GM13977 (cell line): Measurements from ENCODE around the gene DNAH1.

ENCODE experiments used
- DNase-seq: peaks from one replicate; pipeline ENCODE4 v3.0.0; 2012; ENCODE audit warnings: low spot score
- CTCF ChIP-seq: IDR thresholded peaks from 2 replicates; pipeline ENCODE4 v1.5.1; 2012; ENCODE audit warnings: mild to moderate bottlenecking, control low read depth; ENCODE audit not compliant: insufficient read depth; ENCODE audit errors: extremely low read depth, missing control alignments
- in situ Hi-C: fragments of 300-500 bp; cut with MboI; formaldehyde crosslinking; loops from one replicate; pipeline ENCODE4 v1.12.0; 2022; ENCODE audit warnings: low sequenced_read_pairs, low pct_unique_long_range_greater_than_20kb, mixed read lengths, inconsistent platforms; ENCODE audit not compliant: unreplicated experiment

The DNAH1 gene

GRCh38 chr3:52384019-52384761 is 68.1 kb downstream of the DNAH1 start:
- no peak for TF ChIP-seq CTCF
- DNase-seq, result no peak
- in situ Hi-C loops, result no loop called here

GRCh38 chr3:52385157-52385556 is 69.0 kb downstream of the DNAH1 start:
- in situ Hi-C loops, result no loop called here
- TF ChIP-seq CTCF, result peak; percentile 51
- DNase-seq, result peak; percentile 67

GRCh38 chr3:52387481-52387880 is 71.4 kb downstream of the DNAH1 start:
- no peak for DNase-seq
- in situ Hi-C loops, result no loop called here
- no peak for TF ChIP-seq CTCF

- DNase-seq, result no peak
- TF ChIP-seq CTCF, result peak; percentile 11
- in situ Hi-C loops, result no loop called here
These were observed 72.3 kb downstream of the DNAH1 start for GRCh38 chr3:52388348-52388821.

GRCh38 chr3:52388933-52389332 is 72.8 kb downstream of the DNAH1 start:
- no peak for DNase-seq
- TF ChIP-seq CTCF, result no peak
- in situ Hi-C loops, result no loop called here

GRCh38 chr3:52391096-52391495 is 75.0 kb downstream of the DNAH1 start:
- TF ChIP-seq CTCF, result no peak
- DNase-seq, result no peak
- in situ Hi-C loops, result no loop called here
